Measurements from ENCODE around the gene ANKS4B.

Gene ANKS4B

DNA sequence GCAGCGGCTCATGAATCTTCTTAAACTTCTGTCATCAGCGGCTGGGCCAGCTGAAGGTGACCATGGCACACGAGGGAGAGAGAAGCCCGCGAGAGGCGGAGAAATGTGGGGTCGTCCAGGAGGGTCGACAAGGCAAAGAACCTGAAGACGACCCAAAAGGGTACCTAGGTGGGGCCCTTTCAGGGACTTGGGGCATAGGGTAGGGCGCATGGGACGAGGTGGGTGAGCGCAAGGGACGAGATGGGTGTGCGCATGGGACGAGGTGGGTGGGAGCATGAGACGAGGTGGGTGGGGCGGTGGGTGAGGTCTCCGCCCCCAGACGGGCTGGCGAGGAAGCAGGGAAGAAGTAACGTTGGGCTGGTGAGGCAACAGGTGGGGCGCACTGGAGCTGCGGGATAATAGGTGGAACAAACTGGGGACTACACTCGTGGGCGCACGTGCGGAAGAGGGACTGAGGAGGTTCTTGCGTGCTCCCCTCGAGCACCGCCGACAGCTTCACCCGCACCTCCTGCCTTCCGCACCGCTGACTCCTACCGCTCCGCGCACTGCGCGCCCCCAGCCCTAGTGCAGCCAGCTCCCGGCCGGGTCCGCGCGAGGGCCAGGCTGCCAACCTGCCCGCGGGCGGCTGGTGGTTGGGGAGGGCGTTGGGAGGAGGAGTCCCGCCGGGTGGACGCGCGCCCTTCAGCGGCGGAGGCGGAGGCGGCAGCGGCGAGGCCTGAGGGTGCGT is 67.8 kb downstream of the ANKS4B start:
- peak; percentile 96 for DNase-seq

DNA sequence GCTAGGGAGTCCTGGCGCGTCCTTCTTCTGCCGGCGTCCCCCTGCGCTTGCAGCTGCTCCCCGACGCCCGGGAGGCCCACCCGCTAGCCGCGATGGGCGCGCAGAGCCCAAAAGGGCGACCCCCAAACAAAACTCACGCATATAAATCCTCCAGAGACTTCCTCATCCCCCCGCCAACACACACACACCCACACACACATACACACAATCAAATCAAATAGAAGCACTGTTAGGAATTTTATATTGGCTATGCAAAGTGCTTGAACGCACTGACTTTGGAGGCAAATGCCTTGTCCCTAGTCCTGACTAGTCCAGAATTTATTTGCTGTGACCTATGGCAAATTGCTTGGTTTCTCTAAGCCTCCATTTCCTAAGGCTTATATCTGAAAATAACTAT is 68.4 kb downstream of the ANKS4B start:
- no peak for DNase-seq

DNA sequence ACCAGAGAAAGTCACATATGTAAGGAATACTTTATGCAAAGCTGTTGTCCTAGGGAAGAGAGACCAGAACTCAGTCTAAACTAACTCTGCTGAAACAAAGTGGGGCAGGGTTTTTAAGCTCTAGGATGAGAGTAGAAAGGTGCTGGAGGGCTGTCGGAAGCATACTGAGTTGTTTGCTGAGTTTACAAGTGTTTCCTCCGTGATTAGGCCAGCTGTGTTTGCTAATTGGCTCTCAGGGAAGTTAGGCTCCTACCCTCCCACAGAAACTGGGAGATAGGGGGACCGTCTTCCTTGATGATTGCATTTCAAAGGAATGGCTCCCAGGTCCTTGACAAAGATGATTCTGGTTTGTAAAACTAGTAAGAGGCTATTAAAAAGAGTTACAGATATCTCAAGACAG is 69.0 kb downstream of the ANKS4B start:
- peak; percentile 62 for DNase-seq

DNA sequence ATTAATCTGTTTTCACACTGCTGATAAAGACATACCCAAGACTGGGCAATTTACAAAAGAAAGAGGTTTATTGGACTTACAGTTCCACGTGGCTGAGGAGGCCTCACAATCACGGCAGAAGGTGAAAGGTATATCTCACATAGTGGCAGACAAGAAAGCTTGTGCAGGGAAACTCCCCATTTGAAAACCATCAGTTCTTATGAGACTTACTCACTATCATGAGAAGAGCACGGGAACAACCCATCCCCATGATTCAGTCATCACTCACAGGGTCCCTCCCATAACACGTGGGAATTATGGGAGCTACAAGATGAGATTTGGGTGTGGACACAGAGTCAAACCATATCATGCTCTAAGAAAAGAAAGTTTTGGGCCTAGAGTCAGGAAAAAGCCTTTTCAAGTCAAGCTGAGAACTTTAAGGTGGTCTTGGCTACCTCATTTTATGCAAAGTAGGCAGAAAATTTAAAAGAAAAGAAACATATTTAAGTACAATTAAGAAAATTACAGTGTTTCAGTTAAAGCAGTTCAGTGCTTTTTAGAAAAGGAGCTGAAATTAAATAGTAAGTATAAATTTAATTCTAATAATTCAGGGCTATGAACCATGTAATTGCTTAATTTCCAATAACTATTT is 69.5 kb downstream of the ANKS4B start:
- DNase-seq: peak; percentile 69
